GM12878 (cell line): Measurements from ENCODE around the gene CELSR3. TPM values are rescaled to one million over a fixed set of nuclear protein-coding genes. Genes with fewer than 3 reads are reported as not detected.

Source experiments
- ATAC-seq: fragments of 200-7000 bp; cut with Tn5 transposase; 3 replicates; pipeline ENCODE4 v1.9.1; 2020; ENCODE audit warnings: mild to moderate bottlenecking, moderate library complexity
- BruUV-seq: library from RNA; stranded (reverse); fragments of 400-500 nt; replicated peaks from 2 replicates; lab custom pipeline; 2021; lab: Mats Ljungman, UMichigan
- CTCF ChIA-PET: fragments of 300-600 bp; sonication (Branson Sonifier 250); formaldehyde crosslinking; extraction: SDS; loops from one replicate; lab custom pipeline; 2021; ENCODE audit warnings: inconsistent platforms; lab: Yijun Ruan, JAX
- POLR2A ChIA-PET: fragments of 350-600 bp; formaldehyde crosslinking; extraction: SDS; loops from one replicate; lab custom pipeline; 2021; ENCODE audit warnings: inconsistent platforms; lab: Charles Lee
- RAD21 ChIA-PET: fragments of 300-600 bp; sonication (Branson Sonifier 250); formaldehyde crosslinking; loops from one replicate; lab custom pipeline; 2023; ENCODE audit warnings: antibody characterized with exemption; ENCODE audit not compliant: unreplicated experiment; lab: Charles Lee
- SMC1A ChIA-PET: fragments of 300-600 bp; sonication (Branson Sonifier 250); formaldehyde crosslinking; loops from one replicate; lab custom pipeline; 2023; ENCODE audit not compliant: unreplicated experiment, uncharacterized antibody; lab: Charles Lee
- DNase-seq: peaks from one replicate; pipeline ENCODE4 v3.0.0-alpha.2; 2011; ENCODE audit warnings: low read depth, low spot score
- FAIRE-seq: peaks from 3 replicates; lab custom pipeline; 2011; peaks lifted over from hg19 to GRCh38; lab: Jason Lieb, UNC
- H2AFZ ChIP-seq: 2 replicates; pipeline ENCODE4 v1.6.0; 2011; ENCODE audit warnings: low read depth, low read length, control low read depth; ENCODE audit not compliant: control insufficient read depth
- H3K27ac ChIP-seq: 2 replicates; pipeline ENCODE4 v1.5.1; 2011; ENCODE audit warnings: control low read depth; ENCODE audit not compliant: control insufficient read depth, insufficient read depth
- H3K27me3 ChIP-seq, 2 experiments: replicated peaks in 1 of 2; 2 replicates each; pipeline versions ENCODE4 v1.6.0 to v1.6.1; 2011; ENCODE audit warnings: low read length in 1 of 2; ENCODE audit not compliant: control insufficient read depth in 2 of 2, insufficient read depth in 2 of 2
- H3K36me3 ChIP-seq, 2 experiments: 2 replicates each; pipeline ENCODE4 v1.5.1; 2011; ENCODE audit warnings: low read length in 1 of 2; ENCODE audit not compliant: control insufficient read depth in 2 of 2, insufficient read depth in 2 of 2
- H3K4me1 ChIP-seq: 2 replicates; pipeline ENCODE4 v1.6.1; 2011; ENCODE audit warnings: mild to moderate bottlenecking, low read length, moderate library complexity, mixed read lengths; ENCODE audit not compliant: control insufficient read depth, insufficient read depth
- H3K4me2 ChIP-seq: 2 replicates; pipeline ENCODE4 v1.6.0; 2011; ENCODE audit warnings: control low read depth; ENCODE audit not compliant: control insufficient read depth, insufficient read depth
- H3K4me3 ChIP-seq: fragments of 200-600 bp; sonication (generic); 2 replicates; pipeline ENCODE4 v1.5.1; 2016
- H3K79me2 ChIP-seq: 2 replicates; pipeline ENCODE4 v1.6.0; 2011; ENCODE audit warnings: low read length; ENCODE audit not compliant: control insufficient read depth, insufficient read depth
- H3K9ac ChIP-seq: 2 replicates; pipeline ENCODE4 v1.8.0; 2011; ENCODE audit warnings: low read length, control low read depth, mixed read lengths; ENCODE audit not compliant: control insufficient read depth, insufficient read depth
- H3K9me3 ChIP-seq: replicated peaks from 3 replicates; pipeline ENCODE4 v1.5.1; 2011; ENCODE audit warnings: mild to moderate bottlenecking, low read length; ENCODE audit not compliant: control insufficient read depth, insufficient read depth
- H4K20me1 ChIP-seq: 2 replicates; pipeline ENCODE4 v1.6.0; 2011; ENCODE audit not compliant: control insufficient read depth, insufficient read depth
- EGR1 ChIP-seq, 2 experiments: IDR thresholded peaks; 1 replicate in 1 of 2; 2 replicates in 1 of 2; pipeline ENCODE4 v1.6.1; 2011 to 2012; ENCODE audit warnings: low read depth in 2 of 2, low read length in 2 of 2, borderline replicate concordance in 1 of 2, mild to moderate bottlenecking in 1 of 2, moderate library complexity in 1 of 2
- POU2F2 ChIP-seq: IDR thresholded peaks from 3 replicates; pipeline ENCODE4 v1.6.1; 2011; ENCODE audit warnings: low read depth, mild to moderate bottlenecking, low read length, borderline replicate concordance
- TARDBP ChIP-seq: IDR thresholded peaks from 2 replicates; pipeline ENCODE4 v1.6.1; 2016; ENCODE audit warnings: borderline replicate concordance
- ZSCAN29 ChIP-seq: fragments of 450-650 bp; IDR thresholded peaks from 2 replicates; pipeline ENCODE4 v1.6.1; 2017; ENCODE audit warnings: mild to moderate bottlenecking, moderate library complexity
- WGBS: methylation state at CpG from one replicate; pipeline ENCODE4 v1.1.6; 2016; ENCODE audit warnings: low lambda C conversion rate; ENCODE audit not compliant: insufficient replicate concordance, insufficient coverage; ENCODE audit errors: missing lambda C conversion rate; 5-methylcytosine and 5-hydroxymethylcytosine counted together
- in situ Hi-C: fragments of 300-500 bp; cut with MboI; formaldehyde crosslinking; loops from 9 replicates; pipeline ENCODE4 v1.14.3; 2018; ENCODE audit warnings: mixed read lengths
- intact Hi-C: fragments of 100-400 bp; cut with micrococcal nuclease; formaldehyde crosslinking; loops from one replicate; pipeline ENCODE4 v1.14.2; 2022; ENCODE audit not compliant: unreplicated experiment
- polyA plus RNA-seq, 11 experiments: library from polyadenylated mRNA; depleted of rRNA in 4 of 11; unstranded in 6 of 11; stranded (reverse) in 5 of 11; fragments of >200 nt; fragmentation: Nextera tagmentation in 4 of 11; fragmentation: Illumina TruSeq in 1 of 11; extraction: Ambion mirVana in 4 of 11; extraction: Trizol in 1 of 11; gene quantifications; 1 replicate in 1 of 11; 2 replicates in 10 of 11; pipeline versions ENCODE4 v1.2.1 to v1.2.3, GENCODE V29; 2011 to 2016; ENCODE audit warnings: inconsistent platforms in 2 of 11, missing spikeins in 2 of 11, low read depth in 1 of 11
- total RNA-seq, 4 experiments: library from RNA; depleted of rRNA in 3 of 4; stranded (reverse); fragments of >200 nt in 3 of 4; fragmentation: Illumina TruSeq in 1 of 4; extraction: Trizol in 1 of 4; gene quantifications; 2 replicates each; pipeline versions ENCODE4 v1.2.1 to v1.2.3, GENCODE V29; 2013 to 2021
- TF ChIP-seq, protein P1 (sequence below): fragments of 450-650 bp; IDR thresholded peaks from 2 replicates; pipeline ENCODE4 v1.6.1; 2017; ENCODE audit warnings: mild to moderate bottlenecking, moderate library complexity

Gene CELSR3
- total and polyA plus RNA-seq, 10 of the 15 experiments (the other 5 are each of a cell fraction or from before 2014, with no cell fraction given): 0.08 to 1.6 (median 0.57) TPM

DNA sequence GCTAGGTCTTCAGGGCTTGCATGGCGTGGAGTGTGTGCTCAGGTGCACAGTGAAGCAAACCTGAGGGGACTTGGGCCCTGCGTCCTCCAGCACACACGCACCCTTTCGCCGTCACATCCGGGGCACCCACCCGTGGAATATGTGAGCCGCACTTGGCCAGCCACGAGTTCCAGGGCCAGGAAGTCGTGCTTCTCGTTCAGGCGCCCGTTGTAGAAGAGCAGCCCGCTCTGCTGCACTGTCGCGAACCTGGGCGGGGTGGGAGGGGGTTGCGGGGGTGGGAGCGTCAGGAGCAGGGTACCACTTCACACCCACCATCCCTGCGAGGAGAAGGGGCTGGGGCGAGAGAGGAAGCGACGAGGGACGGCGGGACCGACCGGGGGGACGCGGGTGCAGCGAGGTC is 7.1 kb downstream of the CELSR3 start:
- Histone ChIP-seq H3K27me3 (peaks cover 0 to 2% of the 10 kb centered on the region in 2 experiments; a peak in 1 of 4 replicates), H3K36me3 (no peaks in the 10 kb centered on the region), H3K4me1 (0 out of 2 replicates have a peak, but pooled peaks cover 3% of the 10 kb centered on the region), H3K4me3 (peak overlapping the region; percentile 61; the same call in 1 of the 2 replicates), H3K79me2 (no peaks in the 10 kb centered on the region), H3K27ac (no peak overlapping the region), H2AFZ (0 out of 2 replicates have a peak overlapping the region, but pooled peaks have one; percentile 1), H3K9me3 (no peaks in the 10 kb centered on the region; the same call in 2 of the 3 replicates), H4K20me1 (no peaks in the 10 kb centered on the region; the same call in 1 of the 2 replicates), H3K4me2 (peak overlapping the region; percentile 54; the same call in 1 of the 2 replicates)
- ChIA-PET RAD21 (no interaction called here), CTCF (interaction anchor here (0.6 to 1.8 kb wide), 3 partner anchors 29 to 31 kb away, joined by 4 read pairs; no protein-coding TSS in a partner anchor)
- intact Hi-C loops (no loop called here), in situ Hi-C loops (no loop called here)
- FAIRE-seq: no peak
- peak; percentile 17; the same call in 2 of the 3 replicates for ATAC-seq
- DNase-seq: no peak
- 16% methylated on average over 14 of the region's 30 CpGs for WGBS
- BruUV-seq: no TSS peak
- TF ChIP-seq ZSCAN29: no peak
- TF ChIP-seq, protein P1, sequence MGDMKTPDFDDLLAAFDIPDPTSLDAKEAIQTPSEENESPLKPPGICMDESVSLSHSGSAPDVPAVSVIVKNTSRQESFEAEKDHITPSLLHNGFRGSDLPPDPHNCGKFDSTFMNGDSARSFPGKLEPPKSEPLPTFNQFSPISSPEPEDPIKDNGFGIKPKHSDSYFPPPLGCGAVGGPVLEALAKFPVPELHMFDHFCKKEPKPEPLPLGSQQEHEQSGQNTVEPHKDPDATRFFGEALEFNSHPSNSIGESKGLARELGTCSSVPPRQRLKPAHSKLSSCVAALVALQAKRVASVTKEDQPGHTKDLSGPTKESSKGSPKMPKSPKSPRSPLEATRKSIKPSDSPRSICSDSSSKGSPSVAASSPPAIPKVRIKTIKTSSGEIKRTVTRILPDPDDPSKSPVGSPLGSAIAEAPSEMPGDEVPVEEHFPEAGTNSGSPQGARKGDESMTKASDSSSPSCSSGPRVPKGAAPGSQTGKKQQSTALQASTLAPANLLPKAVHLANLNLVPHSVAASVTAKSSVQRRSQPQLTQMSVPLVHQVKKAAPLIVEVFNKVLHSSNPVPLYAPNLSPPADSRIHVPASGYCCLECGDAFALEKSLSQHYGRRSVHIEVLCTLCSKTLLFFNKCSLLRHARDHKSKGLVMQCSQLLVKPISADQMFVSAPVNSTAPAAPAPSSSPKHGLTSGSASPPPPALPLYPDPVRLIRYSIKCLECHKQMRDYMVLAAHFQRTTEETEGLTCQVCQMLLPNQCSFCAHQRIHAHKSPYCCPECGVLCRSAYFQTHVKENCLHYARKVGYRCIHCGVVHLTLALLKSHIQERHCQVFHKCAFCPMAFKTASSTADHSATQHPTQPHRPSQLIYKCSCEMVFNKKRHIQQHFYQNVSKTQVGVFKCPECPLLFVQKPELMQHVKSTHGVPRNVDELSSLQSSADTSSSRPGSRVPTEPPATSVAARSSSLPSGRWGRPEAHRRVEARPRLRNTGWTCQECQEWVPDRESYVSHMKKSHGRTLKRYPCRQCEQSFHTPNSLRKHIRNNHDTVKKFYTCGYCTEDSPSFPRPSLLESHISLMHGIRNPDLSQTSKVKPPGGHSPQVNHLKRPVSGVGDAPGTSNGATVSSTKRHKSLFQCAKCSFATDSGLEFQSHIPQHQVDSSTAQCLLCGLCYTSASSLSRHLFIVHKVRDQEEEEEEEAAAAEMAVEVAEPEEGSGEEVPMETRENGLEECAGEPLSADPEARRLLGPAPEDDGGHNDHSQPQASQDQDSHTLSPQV: no peak
- no peak for TF ChIP-seq TARDBP
- TF ChIP-seq EGR1 (IDR thresholded peaks at IDR 0.05; ENCODE audit: borderline replicate concordance in 1 of 2, low read depth in 2 of 2, low read length in 2 of 2): 0 out of 3 replicates have a peak, but pooled peaks of 1 of the 2 experiments have one; percentile 22
- TF ChIP-seq POU2F2: no peak
- TF ChIP-seq, all 136 proteins: peak for 1
- POLR2A ChIA-PET: no interaction called here
- SMC1A ChIA-PET: no interaction called here
- no peak overlapping the region for H3K9ac ChIP-seq
